ENCODE data around the gene HOXA9.

DNA sequence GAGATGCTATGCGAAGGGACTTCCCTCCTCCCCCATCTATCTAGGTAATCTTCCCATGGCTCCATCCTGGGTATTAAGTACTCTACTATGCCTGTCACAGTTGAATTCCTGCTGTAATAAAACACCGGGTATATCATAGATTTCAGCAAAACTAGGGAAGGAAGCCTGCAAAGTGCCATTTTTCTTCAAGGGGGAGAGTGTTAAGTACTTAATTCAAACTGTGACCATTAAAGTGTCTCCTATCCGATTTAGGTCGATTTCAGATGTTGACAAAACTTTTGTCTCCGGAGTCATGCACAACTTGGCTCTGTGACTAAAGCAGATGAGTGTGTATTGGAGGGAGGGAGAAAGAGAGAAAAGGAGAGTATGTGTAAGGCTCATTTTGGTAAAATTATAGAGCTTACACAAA, 39.3 kb downstream of the HOXA9 start:
- TF ChIP-seq, protein P1, sequence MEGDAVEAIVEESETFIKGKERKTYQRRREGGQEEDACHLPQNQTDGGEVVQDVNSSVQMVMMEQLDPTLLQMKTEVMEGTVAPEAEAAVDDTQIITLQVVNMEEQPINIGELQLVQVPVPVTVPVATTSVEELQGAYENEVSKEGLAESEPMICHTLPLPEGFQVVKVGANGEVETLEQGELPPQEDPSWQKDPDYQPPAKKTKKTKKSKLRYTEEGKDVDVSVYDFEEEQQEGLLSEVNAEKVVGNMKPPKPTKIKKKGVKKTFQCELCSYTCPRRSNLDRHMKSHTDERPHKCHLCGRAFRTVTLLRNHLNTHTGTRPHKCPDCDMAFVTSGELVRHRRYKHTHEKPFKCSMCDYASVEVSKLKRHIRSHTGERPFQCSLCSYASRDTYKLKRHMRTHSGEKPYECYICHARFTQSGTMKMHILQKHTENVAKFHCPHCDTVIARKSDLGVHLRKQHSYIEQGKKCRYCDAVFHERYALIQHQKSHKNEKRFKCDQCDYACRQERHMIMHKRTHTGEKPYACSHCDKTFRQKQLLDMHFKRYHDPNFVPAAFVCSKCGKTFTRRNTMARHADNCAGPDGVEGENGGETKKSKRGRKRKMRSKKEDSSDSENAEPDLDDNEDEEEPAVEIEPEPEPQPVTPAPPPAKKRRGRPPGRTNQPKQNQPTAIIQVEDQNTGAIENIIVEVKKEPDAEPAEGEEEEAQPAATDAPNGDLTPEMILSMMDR (IDR thresholded peaks at IDR 0.05; ENCODE audit: insufficient read depth, low read length) = no peak
- TF ChIP-seq POLR2AphosphoS5 (IDR thresholded peaks at IDR 0.05; ENCODE audit: low read depth) = no peak
- TF ChIP-seq, protein P2, sequence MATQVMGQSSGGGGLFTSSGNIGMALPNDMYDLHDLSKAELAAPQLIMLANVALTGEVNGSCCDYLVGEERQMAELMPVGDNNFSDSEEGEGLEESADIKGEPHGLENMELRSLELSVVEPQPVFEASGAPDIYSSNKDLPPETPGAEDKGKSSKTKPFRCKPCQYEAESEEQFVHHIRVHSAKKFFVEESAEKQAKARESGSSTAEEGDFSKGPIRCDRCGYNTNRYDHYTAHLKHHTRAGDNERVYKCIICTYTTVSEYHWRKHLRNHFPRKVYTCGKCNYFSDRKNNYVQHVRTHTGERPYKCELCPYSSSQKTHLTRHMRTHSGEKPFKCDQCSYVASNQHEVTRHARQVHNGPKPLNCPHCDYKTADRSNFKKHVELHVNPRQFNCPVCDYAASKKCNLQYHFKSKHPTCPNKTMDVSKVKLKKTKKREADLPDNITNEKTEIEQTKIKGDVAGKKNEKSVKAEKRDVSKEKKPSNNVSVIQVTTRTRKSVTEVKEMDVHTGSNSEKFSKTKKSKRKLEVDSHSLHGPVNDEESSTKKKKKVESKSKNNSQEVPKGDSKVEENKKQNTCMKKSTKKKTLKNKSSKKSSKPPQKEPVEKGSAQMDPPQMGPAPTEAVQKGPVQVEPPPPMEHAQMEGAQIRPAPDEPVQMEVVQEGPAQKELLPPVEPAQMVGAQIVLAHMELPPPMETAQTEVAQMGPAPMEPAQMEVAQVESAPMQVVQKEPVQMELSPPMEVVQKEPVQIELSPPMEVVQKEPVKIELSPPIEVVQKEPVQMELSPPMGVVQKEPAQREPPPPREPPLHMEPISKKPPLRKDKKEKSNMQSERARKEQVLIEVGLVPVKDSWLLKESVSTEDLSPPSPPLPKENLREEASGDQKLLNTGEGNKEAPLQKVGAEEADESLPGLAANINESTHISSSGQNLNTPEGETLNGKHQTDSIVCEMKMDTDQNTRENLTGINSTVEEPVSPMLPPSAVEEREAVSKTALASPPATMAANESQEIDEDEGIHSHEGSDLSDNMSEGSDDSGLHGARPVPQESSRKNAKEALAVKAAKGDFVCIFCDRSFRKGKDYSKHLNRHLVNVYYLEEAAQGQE (IDR thresholded peaks at IDR 0.05; ENCODE audit: insufficient replicate concordance, low read depth) = no peak
- no peak for TF ChIP-seq GABPA (IDR thresholded peaks at IDR 0.05; ENCODE audit: low read depth)
